Mesenchymal stem cell (in vitro differentiated cells and primary cell): Measurements from ENCODE around the gene RHEB. TPM values are rescaled to one million over a fixed set of nuclear protein-coding genes. Genes with fewer than 3 reads are reported as not detected.
A peak's percentile ranks its signal among the peaks of the same experiment; 100 is the strongest.

Experiments used
- DNase-seq: peaks from one replicate; pipeline ENCODE4 v3.0.0-alpha.2; 2013
- H2AFZ ChIP-seq: one replicate; pipeline ENCODE4 v1.6.1; 2013; ENCODE audit warnings: low read depth, mild to moderate bottlenecking, control low read depth, inconsistent platforms, low read length, moderate library complexity
- H2AK5ac ChIP-seq: 2 replicates; pipeline ENCODE4 v1.6.1; 2013; ENCODE audit warnings: low read length, moderate library complexity, mild to moderate bottlenecking, inconsistent platforms; ENCODE audit not compliant: severe bottlenecking
- H2BK120ac ChIP-seq: one replicate; pipeline ENCODE4 v1.6.1; 2013; ENCODE audit warnings: low read depth, mild to moderate bottlenecking, inconsistent platforms, low read length, moderate library complexity
- H2BK12ac ChIP-seq, 2 experiments: one replicate each; pipeline ENCODE4 v1.6.1; 2013; ENCODE audit warnings: inconsistent platforms in 2 of 2, low read length in 2 of 2, mild to moderate bottlenecking in 2 of 2, moderate library complexity in 2 of 2, control low read depth in 1 of 2
- H2BK15ac ChIP-seq: one replicate; pipeline ENCODE4 v1.6.1; 2013; ENCODE audit warnings: mild to moderate bottlenecking, low read depth, inconsistent platforms; ENCODE audit not compliant: poor library complexity, severe bottlenecking
- H2BK5ac ChIP-seq: 2 replicates; pipeline ENCODE4 v1.6.1; 2013; ENCODE audit warnings: low read depth, mild to moderate bottlenecking, low read length, control low read depth, inconsistent platforms; ENCODE audit not compliant: poor library complexity, severe bottlenecking
- H3K14ac ChIP-seq, 2 experiments: one replicate each; pipeline ENCODE4 v1.6.1; 2013; ENCODE audit warnings: inconsistent platforms in 2 of 2, low read length in 2 of 2, control low read depth in 1 of 2, mild to moderate bottlenecking in 1 of 2, moderate library complexity in 1 of 2
- H3K18ac ChIP-seq, 2 experiments: one replicate each; pipeline ENCODE4 v1.6.1; 2013; ENCODE audit warnings: inconsistent platforms in 2 of 2, low read length in 2 of 2, control low read depth in 1 of 2, low read depth in 1 of 2, mild to moderate bottlenecking in 1 of 2
- H3K23ac ChIP-seq, 2 experiments: one replicate each; pipeline ENCODE4 v1.6.1; 2013; ENCODE audit warnings: inconsistent platforms in 2 of 2, low read length in 2 of 2, mild to moderate bottlenecking in 2 of 2, moderate library complexity in 2 of 2, control low read depth in 1 of 2
- H3K27ac ChIP-seq: 2 replicates; pipeline ENCODE4 v1.5.1; 2013; ENCODE audit warnings: mild to moderate bottlenecking, moderate library complexity, low read length, control low read depth, inconsistent platforms; ENCODE audit not compliant: poor library complexity, severe bottlenecking
- H3K27me3 ChIP-seq, 2 experiments: 2 replicates each; pipeline versions ENCODE4 v1.6.1 to v1.7.0; 2013; ENCODE audit warnings: low read length in 2 of 2, mild to moderate bottlenecking in 2 of 2, moderate library complexity in 2 of 2, control low read depth in 1 of 2, inconsistent platforms in 1 of 2; ENCODE audit not compliant: control insufficient read depth in 1 of 2, insufficient read depth in 1 of 2
- H3K36me3 ChIP-seq, 2 experiments: 2 replicates each; pipeline versions ENCODE4 v1.6.1 to v1.7.0; 2013; ENCODE audit warnings: low read length in 2 of 2, control low read depth in 1 of 2, inconsistent platforms in 1 of 2, low read depth in 1 of 2, mild to moderate bottlenecking in 1 of 2; ENCODE audit not compliant: insufficient read depth in 2 of 2, control insufficient read depth in 1 of 2
- H3K4ac ChIP-seq, 2 experiments: one replicate each; pipeline ENCODE4 v1.6.1; 2013; ENCODE audit warnings: inconsistent platforms in 2 of 2, low read length in 2 of 2, mild to moderate bottlenecking in 2 of 2, moderate library complexity in 2 of 2, control low read depth in 1 of 2, low read depth in 1 of 2
- H3K4me1 ChIP-seq: 2 replicates; pipeline ENCODE4 v1.6.1; 2013; ENCODE audit warnings: low read depth, low read length, control low read depth; ENCODE audit not compliant: control insufficient read depth, insufficient read depth
- H3K4me2 ChIP-seq: 2 replicates; pipeline ENCODE4 v1.6.1; 2013; ENCODE audit warnings: low read length, mild to moderate bottlenecking, inconsistent platforms; ENCODE audit not compliant: poor library complexity, severe bottlenecking
- H3K4me3 ChIP-seq, 2 experiments: 2 replicates each; pipeline versions ENCODE4 v1.5.1 to v1.7.0; 2013; ENCODE audit warnings: low read length in 2 of 2, mild to moderate bottlenecking in 2 of 2, control low read depth in 1 of 2, low read depth in 1 of 2; ENCODE audit not compliant: insufficient read depth in 1 of 2
- H3K79me1 ChIP-seq: replicated peaks from 2 replicates; pipeline ENCODE4 v1.6.1; 2013; ENCODE audit warnings: mild to moderate bottlenecking, control low read depth, low read length, inconsistent platforms; ENCODE audit not compliant: poor library complexity, severe bottlenecking
- H3K9ac ChIP-seq: 2 replicates; pipeline ENCODE4 v1.7.0; 2013; ENCODE audit warnings: mild to moderate bottlenecking, low read length, moderate library complexity
- H3K9me3 ChIP-seq: 2 replicates; pipeline ENCODE4 v1.7.0; 2013; ENCODE audit warnings: mild to moderate bottlenecking, low read length; ENCODE audit not compliant: control insufficient read depth
- H4K8ac ChIP-seq: one replicate; pipeline ENCODE4 v1.6.1; 2013; ENCODE audit warnings: inconsistent platforms, mild to moderate bottlenecking, low read length, moderate library complexity
- H4K91ac ChIP-seq: one replicate; pipeline ENCODE4 v1.6.1; 2013; ENCODE audit warnings: mild to moderate bottlenecking, low read length, inconsistent platforms
- WGBS: methylation state at CpG from one replicate; pipeline ENCODE4 v1.1.7; 2013; ENCODE audit warnings: mixed read lengths; 5-methylcytosine and 5-hydroxymethylcytosine counted together
- polyA plus RNA-seq, 2 experiments: library from polyadenylated mRNA; stranded (reverse); fragments of 200-250 nt; gene quantifications; one replicate each; pipeline ENCODE4 v1.2.3, GENCODE V29; 2013

RHEB gene, protein sequence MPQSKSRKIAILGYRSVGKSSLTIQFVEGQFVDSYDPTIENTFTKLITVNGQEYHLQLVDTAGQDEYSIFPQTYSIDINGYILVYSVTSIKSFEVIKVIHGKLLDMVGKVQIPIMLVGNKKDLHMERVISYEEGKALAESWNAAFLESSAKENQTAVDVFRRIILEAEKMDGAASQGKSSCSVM
- polyA plus RNA-seq (2013, experiment 1 of 2): 87.3 TPM
- polyA plus RNA-seq (2013, experiment 2 of 2): 88.1 TPM

DNA sequence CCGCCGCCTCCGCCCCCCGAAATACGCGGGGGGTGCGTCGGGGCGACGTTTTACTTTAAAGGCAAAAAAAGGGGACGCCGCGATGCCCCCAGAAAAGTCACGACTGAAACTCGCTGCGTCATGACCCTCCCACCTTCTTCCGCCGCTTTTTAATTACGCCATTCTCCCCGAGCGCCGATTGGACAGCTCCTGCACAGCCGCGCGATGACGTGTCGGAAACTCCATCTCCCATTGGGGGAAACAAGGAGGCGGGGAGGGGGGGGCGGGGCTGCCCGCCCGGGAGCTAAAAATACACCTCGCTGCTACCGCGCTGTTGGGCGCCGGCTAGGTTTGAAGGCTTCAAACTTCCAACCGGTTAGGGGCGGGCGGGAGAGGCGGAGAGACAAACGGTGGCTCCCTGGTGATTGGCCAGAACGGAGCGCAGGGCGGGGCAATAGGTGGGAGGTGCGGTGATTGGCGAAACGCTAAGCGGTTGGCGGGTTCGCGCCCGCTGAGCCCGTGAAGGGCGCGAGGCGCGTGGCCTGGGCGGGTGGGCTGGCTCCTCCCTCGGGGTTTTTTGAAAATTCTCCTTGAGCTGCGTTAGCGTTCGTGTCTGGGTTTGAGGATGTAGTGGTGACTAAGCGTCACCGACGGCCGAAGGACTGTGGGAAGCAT lies at the start of gene RHEB:
TSS of gene RHEB (minus strand) at position 131 of the 654 bp plus-strand sequence. CDS start 384 bp downstream, outside the sequence.
- Histone ChIP-seq H3K4me1 (peaks cover 13% of the 10 kb centered on the region), H3K79me1 (no peaks in the 10 kb centered on the region), H3K36me3 (no peaks in the 10 kb centered on the region), H3K27me3 (no peaks in the 10 kb centered on the region), H3K9ac (peak within 1 kb of the TSS; percentile 98), H2BK120ac (peak within 1 kb of the TSS; percentile 90), H3K27ac (peak within 1 kb of the TSS; percentile 74), H4K8ac (peak within 1 kb of the TSS; percentile 83), H2BK15ac (peak within 1 kb of the TSS; percentile 99), H3K4me3 (peak within 1 kb of the TSS; percentile 89 to 95), H2BK12ac (peak within 1 kb of the TSS; percentile 59 to 88), H3K4me2 (peak within 1 kb of the TSS; percentile 50), H3K4ac (peak within 1 kb of the TSS; percentile 85 to 95), H2AFZ (peak within 1 kb of the TSS; percentile 66), H3K23ac (peak within 1 kb of the TSS in 1 of 2 experiments; percentile 94), H2BK5ac (peak within 1 kb of the TSS; percentile 89), H3K14ac (peak within 1 kb of the TSS; percentile 65 to 96), H3K9me3 (no peaks in the 10 kb centered on the region), H4K91ac (peak within 1 kb of the TSS; percentile 83), H3K18ac (peak within 1 kb of the TSS; percentile 87 to 95), H2AK5ac (peak within 1 kb of the TSS; percentile 11)
- WGBS: 3% methylated on average over 56 of the region's 66 CpGs
- peak; percentile 99 for DNase-seq

DNA sequence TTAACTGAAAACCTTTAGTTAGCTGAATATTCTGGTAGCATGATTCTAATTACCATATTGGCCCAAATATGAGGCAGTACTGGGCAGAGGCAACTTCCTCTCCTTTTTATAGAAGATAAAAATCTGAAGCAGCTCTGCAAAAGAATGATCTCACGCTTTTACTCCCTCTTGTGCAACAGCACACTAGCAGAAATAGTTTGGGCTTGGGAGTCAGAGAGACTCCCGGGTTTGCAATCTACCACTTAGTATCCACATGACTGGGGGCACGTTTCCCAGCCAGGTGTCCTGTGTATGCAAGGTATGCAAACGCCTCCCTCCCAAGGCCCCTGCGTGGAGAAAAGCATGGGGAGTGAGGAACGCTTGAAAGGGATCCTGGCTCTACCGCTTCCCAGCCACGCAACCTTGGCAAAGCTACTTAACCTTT lies 47.2 kb upstream of the RHEB start:
- no peaks in the 10 kb centered on the region for H3K9me3 ChIP-seq
- H2BK5ac ChIP-seq: no peak overlapping the region
- no peak overlapping the region for H3K4me3 ChIP-seq
- 78% methylated on average over 3 of the region's 8 CpGs for WGBS
- H2AK5ac ChIP-seq: no peak overlapping the region
- H3K9ac ChIP-seq: peak overlapping the region; percentile 62
- H3K18ac ChIP-seq: no peak overlapping the region
- peak; percentile 70 for DNase-seq
- H2BK12ac ChIP-seq: no peak overlapping the region
- no peak overlapping the region for H3K4me2 ChIP-seq
- H3K14ac ChIP-seq: no peak overlapping the region
- no peak overlapping the region for H4K91ac ChIP-seq
- no peak overlapping the region for H2BK15ac ChIP-seq
- no peak overlapping the region for H4K8ac ChIP-seq
- H3K4me1 ChIP-seq: no peaks in the 10 kb centered on the region
- peaks cover 14 to 44% of the 10 kb centered on the region in 2 experiments for H3K36me3 ChIP-seq
- no peak overlapping the region for H3K23ac ChIP-seq
- H3K27me3 ChIP-seq: no peaks in the 10 kb centered on the region
- no peak overlapping the region for H3K27ac ChIP-seq
- H3K79me1 ChIP-seq: peaks cover 6% of the 10 kb centered on the region
- no peak overlapping the region for H2BK120ac ChIP-seq
- no peak overlapping the region for H2AFZ ChIP-seq
- H3K4ac ChIP-seq: no peak overlapping the region

DNA sequence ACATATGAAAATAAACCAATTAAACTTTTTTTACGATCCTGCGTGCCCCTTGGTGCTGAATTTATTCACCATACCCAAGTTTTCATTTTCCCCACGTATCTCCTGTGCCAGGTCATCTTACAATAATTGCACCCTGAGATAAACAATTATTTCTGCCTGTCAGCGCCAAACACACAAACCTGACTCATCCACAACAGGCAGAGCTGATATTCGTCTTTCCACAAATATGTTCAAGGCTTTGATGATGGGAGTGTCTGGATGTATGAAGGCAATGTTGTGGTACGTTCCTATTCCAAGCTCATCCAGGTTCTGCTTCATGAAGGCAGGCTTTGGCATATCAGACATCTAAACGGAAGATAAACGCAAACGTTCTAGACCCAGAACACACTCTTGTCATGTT lies 45.8 kb upstream of the RHEB start:
- Histone ChIP-seq H3K27ac (no peak overlapping the region), H3K18ac (no peak overlapping the region), H3K4me3 (no peak overlapping the region), H3K4me2 (no peak overlapping the region), H3K9ac (no peak overlapping the region), H4K91ac (no peak overlapping the region), H3K9me3 (no peaks in the 10 kb centered on the region), H4K8ac (no peak overlapping the region), H3K36me3 (peaks cover 17 to 53% of the 10 kb centered on the region in 2 experiments), H3K14ac (no peak overlapping the region), H3K23ac (no peak overlapping the region), H2AK5ac (no peak overlapping the region), H2BK15ac (no peak overlapping the region), H3K27me3 (no peaks in the 10 kb centered on the region), H2BK12ac (no peak overlapping the region), H3K4ac (no peak overlapping the region), H2BK120ac (no peak overlapping the region), H3K4me1 (no peaks in the 10 kb centered on the region), H2BK5ac (no peak overlapping the region), H2AFZ (no peak overlapping the region), H3K79me1 (peaks cover 4% of the 10 kb centered on the region)
- peak; percentile 58 for DNase-seq
- WGBS: 76% methylated on average over 8 of the region's 9 CpGs

DNA sequence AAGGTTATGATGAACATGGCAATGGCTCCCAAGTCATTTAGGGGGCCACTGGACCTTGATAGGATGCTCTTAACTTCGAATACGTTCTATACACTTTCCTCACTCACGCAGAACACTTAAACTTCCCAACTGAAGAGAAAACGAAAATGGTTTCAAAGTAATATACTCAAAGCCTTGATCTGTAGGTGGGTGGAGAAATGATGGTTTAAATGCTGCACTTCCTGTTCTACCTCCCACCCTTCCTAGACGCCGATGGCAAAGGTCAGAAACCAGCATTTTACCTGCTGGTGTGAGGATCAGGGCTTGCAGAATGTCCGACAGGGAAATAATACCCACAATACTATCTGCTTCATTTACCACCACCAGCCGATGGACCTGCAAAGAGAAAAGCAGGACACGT lies 40.5 kb upstream of the RHEB start:
- Histone ChIP-seq H4K8ac (no peak overlapping the region), H3K4me2 (no peak overlapping the region), H2AFZ (no peak overlapping the region), H2BK15ac (no peak overlapping the region), H3K9ac (no peak overlapping the region), H3K14ac (no peak overlapping the region), H3K9me3 (no peaks in the 10 kb centered on the region), H3K23ac (no peak overlapping the region), H4K91ac (no peak overlapping the region), H2BK5ac (no peak overlapping the region), H3K4me1 (peaks cover 5% of the 10 kb centered on the region), H2BK12ac (no peak overlapping the region), H2AK5ac (no peak overlapping the region), H3K79me1 (peaks cover 5% of the 10 kb centered on the region), H3K18ac (no peak overlapping the region), H3K36me3 (peaks cover 31 to 75% of the 10 kb centered on the region in 2 experiments), H3K27me3 (no peaks in the 10 kb centered on the region), H3K27ac (no peak overlapping the region), H3K4me3 (no peak overlapping the region), H2BK120ac (no peak overlapping the region), H3K4ac (no peak overlapping the region)
- no peak for DNase-seq
- 100% methylated on average over 3 of the region's 9 CpGs for whole genome bisulfite sequencing
